Measurements from ENCODE around the gene VMO1.

VMO1 gene

DNA sequence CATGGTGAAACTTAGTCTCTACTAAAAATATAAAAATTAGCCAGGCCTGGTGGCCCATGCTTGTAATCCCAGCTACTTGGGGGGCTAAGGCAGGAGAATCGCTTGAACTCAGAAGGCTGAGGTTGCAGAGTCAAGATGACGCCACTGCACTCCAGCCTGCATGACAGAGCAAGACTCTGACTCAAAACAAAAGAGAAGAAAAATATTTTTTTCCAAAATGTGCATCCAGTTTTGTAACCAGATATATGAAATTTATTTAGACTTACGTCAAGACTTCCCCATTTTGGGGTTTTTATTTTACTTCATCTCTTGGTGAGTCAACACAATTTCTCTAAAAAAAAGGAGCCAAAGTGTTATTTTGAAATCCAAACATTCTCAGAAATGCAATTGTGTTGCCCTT is 20.0 kb downstream of the VMO1 start:
- H3K27ac Mint-ChIP-seq = peak overlapping the region; percentile 86
- intact Hi-C loops (cut with micrococcal nuclease) = no loop called here

DNA sequence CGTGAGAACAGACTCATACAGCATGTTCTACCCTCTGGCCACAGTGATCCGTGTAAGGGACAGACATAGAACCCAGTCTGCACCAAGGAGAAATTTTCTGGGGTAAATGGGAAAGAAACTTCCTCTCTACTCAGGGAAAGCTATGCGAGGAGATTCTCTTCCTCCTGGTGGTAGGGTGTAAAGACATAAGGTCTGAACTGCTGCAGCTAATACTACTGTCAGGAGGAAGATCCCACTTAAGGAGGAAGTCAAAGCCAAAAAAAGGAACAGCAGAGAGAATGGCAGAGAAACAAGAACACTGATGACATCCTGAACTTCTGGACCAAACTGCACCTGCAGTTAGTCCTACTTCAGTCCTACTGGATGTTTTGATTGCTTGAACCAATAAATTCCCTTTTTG is 21.6 kb downstream of the VMO1 start:
- Mint-ChIP-seq H3K27ac (peak overlapping the region; percentile 86), H3K27me3 (no peaks in the 10 kb centered on the region), H3K9me3 (no peaks in the 10 kb centered on the region), H3K4me3 (no peak overlapping the region), H3K4me1 (ENCODE audit: low read depth) (peaks cover 46% of the 10 kb centered on the region), H3K36me3 (ENCODE audit: low read depth) (no peaks in the 10 kb centered on the region)
- intact Hi-C loops (cut with micrococcal nuclease) = loop anchor here (1.0 kb wide), 1 partner anchor 33 kb away; the partner anchor contains the start of gene MED11

More for the DNA sequence above, 20.0 kb downstream of the VMO1 start:
- Mint-ChIP-seq H3K9me3 (no peaks in the 10 kb centered on the region), H3K27me3 (no peaks in the 10 kb centered on the region), H3K4me3 (peak overlapping the region; percentile 4), H3K4me1 (ENCODE audit: low read depth) (peaks cover 52% of the 10 kb centered on the region), H3K36me3 (ENCODE audit: low read depth) (no peaks in the 10 kb centered on the region)

GRCh38 chr17:4759776-4760236 is 26.4 kb downstream of the VMO1 start:
- intact Hi-C loops (cut with micrococcal nuclease) = loop anchor here (1.0 kb wide), 1 partner anchor 9 kb away; no protein-coding TSS in a partner anchor
- Mint-ChIP-seq H3K4me1 (ENCODE audit: low read depth) (peaks cover 39% of the 10 kb centered on the region), H3K9me3 (no peaks in the 10 kb centered on the region), H3K4me3 (no peak overlapping the region), H3K27ac (peak overlapping the region; percentile 82), H3K27me3 (peaks cover 14% of the 10 kb centered on the region), H3K36me3 (ENCODE audit: low read depth) (no peaks in the 10 kb centered on the region)

DNA sequence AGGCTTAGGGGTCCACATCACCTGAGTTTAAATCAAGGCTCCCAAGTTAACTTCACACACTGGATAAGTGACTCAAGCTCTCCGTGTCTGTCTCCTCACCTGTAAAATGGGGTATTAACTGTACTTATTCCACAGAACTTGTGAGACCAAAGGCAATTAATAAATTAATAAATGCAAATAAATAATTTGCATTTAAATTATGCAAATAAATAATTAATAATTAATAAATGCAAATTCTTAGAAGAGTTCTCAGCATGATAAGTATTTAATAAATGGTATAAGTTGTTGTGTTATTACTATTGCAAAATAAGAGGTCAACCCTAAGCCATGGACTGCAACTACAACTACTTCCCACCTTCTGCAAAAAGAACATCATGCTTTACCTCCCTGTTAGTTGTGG is 32.8 kb downstream of the VMO1 start:
- peaks cover 48% of the 10 kb centered on the region for H3K4me1 Mint-ChIP-seq (ENCODE audit: low read depth)
- peaks cover 25% of the 10 kb centered on the region for H3K27me3 Mint-ChIP-seq
- no peaks in the 10 kb centered on the region for H3K36me3 Mint-ChIP-seq (ENCODE audit: low read depth)
- intact Hi-C loops (cut with micrococcal nuclease) = no loop called here
- H3K27ac Mint-ChIP-seq = no peak overlapping the region
- no peaks in the 10 kb centered on the region for H3K9me3 Mint-ChIP-seq
- H3K4me3 Mint-ChIP-seq = no peak overlapping the region

- Mint-ChIP-seq H3K27ac (peak overlapping the region; percentile 22), H3K27me3 (peaks cover 20% of the 10 kb centered on the region), H3K4me3 (no peak overlapping the region), H3K9me3 (no peaks in the 10 kb centered on the region), H3K4me1 (ENCODE audit: low read depth) (peaks cover 48% of the 10 kb centered on the region), H3K36me3 (ENCODE audit: low read depth) (no peaks in the 10 kb centered on the region)
- intact Hi-C loops (cut with micrococcal nuclease) = no loop called here
These were observed 34.2 kb downstream of the VMO1 start for GRCh38 chr17:4751932-4752331.

DNA sequence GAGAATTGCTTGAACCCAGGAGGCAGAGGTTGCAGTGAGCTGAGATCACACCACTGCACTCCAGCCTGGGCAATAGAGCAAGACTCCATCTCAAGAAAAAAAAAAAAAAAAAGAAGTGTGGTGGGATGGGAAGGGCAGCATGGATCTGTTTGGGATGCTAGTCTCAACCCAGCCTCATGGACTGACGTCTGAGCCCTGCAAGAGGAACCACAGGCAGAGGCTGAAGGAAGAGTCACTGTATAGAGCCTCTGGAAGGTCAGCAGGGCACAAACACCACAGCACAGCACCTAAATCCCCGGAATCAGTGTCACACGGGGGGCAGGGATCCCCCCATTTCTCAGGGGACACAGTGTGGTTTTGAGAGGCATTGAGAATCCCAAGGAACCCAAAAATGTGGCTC is 35.6 kb downstream of the VMO1 start:
- no peak overlapping the region for H3K4me3 Mint-ChIP-seq
- no peaks in the 10 kb centered on the region for H3K36me3 Mint-ChIP-seq (ENCODE audit: low read depth)
- intact Hi-C loops (cut with micrococcal nuclease) = no loop called here

GRCh38 chr17:4748686-4749085 is 37.5 kb downstream of the VMO1 start:
- Mint-ChIP-seq H3K27me3 (peaks cover 26% of the 10 kb centered on the region), H3K36me3 (ENCODE audit: low read depth) (peaks cover 5% of the 10 kb centered on the region), H3K9me3 (no peaks in the 10 kb centered on the region), H3K4me3 (peak overlapping the region; percentile 49), H3K27ac (peak overlapping the region; percentile 91), H3K4me1 (ENCODE audit: low read depth) (peaks cover 65% of the 10 kb centered on the region)
- intact Hi-C loops (cut with micrococcal nuclease) = no loop called here

More for the DNA sequence above, 35.6 kb downstream of the VMO1 start:
- Mint-ChIP-seq H3K27me3 (peaks cover 19% of the 10 kb centered on the region), H3K9me3 (no peaks in the 10 kb centered on the region), H3K27ac (peak overlapping the region; percentile 61), H3K4me1 (ENCODE audit: low read depth) (peaks cover 55% of the 10 kb centered on the region)

GRCh38 chr17:4747847-4748246 is 38.3 kb downstream of the VMO1 start:
- Mint-ChIP-seq H3K4me1 (ENCODE audit: low read depth) (peaks cover 65% of the 10 kb centered on the region), H3K4me3 (peak overlapping the region; percentile 49), H3K36me3 (ENCODE audit: low read depth) (peaks cover 5% of the 10 kb centered on the region), H3K27me3 (peaks cover 29% of the 10 kb centered on the region), H3K9me3 (no peaks in the 10 kb centered on the region), H3K27ac (peak overlapping the region; percentile 91)
- intact Hi-C loops (cut with micrococcal nuclease) = no loop called here

DNA sequence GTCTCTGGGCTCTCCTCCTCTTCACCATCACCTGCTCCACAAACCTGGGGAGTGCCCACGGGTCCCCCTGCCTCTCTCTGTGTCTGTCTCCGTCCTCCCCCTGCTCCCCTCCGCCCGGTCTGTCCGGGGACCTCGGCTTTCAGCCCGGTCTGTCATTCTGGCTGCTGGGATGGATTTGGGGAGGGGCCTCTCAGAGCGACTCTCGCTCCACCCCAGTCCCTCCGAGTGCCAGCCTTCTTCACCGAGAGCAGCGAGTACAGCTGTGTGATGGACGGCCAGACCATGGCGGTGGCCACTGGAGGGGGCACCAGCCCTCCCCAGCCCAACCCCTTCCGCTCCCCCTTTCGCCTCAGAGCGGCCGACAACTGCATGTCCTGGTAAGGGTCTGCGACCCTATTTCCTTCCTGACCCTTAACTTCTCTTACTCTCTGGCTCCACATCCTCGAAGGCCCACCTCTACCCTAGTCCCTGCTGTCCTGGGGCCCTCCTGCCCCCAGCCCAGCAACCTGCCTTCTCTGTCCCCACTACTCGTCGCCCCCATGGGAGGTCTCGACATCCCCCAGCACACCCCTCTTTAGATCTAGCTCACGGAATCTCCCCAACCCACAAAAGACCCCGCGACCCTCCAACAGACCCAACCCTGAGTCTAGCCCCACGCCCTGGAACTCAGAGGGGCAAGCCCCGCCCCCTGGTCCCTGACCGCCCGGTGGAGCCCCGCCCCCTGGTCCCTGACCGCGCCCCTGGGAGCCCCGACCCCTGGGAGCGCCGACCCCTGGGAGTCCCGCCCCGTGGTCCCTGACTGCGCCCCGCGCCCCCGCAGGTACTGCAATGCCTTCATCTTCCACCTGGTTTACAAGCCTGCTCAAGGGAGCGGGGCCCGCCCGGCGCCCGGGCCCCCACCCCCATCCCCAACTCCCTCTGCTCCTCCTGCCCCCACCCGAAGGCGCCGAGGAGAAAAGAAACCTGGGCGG is 40.9 kb downstream of the VMO1 start:
- no peaks in the 10 kb centered on the region for H3K9me3 Mint-ChIP-seq
- peaks cover 54% of the 10 kb centered on the region for H3K4me1 Mint-ChIP-seq (ENCODE audit: low read depth)
- peaks cover 44% of the 10 kb centered on the region for H3K27me3 Mint-ChIP-seq
- peaks cover 5% of the 10 kb centered on the region for H3K36me3 Mint-ChIP-seq (ENCODE audit: low read depth)
- peak overlapping the region; percentile 68 for H3K27ac Mint-ChIP-seq
- intact Hi-C loops (cut with micrococcal nuclease) = no loop called here
- H3K4me3 Mint-ChIP-seq = no peak overlapping the region

DNA sequence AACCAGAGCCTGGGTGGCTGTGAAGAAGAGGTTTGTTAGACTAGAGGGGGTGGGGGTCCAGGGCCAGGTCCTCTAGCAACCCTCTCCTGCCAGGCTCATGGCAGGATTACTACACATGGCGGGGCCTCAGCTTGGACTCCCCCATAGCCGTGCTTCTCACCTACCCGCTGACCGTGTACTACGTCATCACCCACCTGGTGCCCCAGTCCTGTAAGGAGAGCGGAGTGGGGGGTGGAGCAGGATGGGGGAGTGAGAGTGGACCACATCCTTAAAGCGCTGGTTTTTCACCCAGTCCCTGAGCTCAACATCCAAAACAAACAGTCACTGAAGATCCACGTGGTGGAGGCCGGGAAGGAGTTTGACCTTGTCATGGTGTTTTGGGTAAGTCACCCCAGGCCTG is 42.3 kb downstream of the VMO1 start:
- H3K9me3 Mint-ChIP-seq = no peaks in the 10 kb centered on the region

GRCh38 chr17:4743216-4743615 is 42.9 kb downstream of the VMO1 start:
- Mint-ChIP-seq H3K4me1 (ENCODE audit: low read depth) (peaks cover 51% of the 10 kb centered on the region), H3K27ac (peak overlapping the region; percentile 68), H3K9me3 (no peaks in the 10 kb centered on the region), H3K36me3 (ENCODE audit: low read depth) (peaks cover 16% of the 10 kb centered on the region), H3K4me3 (no peak overlapping the region), H3K27me3 (peaks cover 45% of the 10 kb centered on the region)
- intact Hi-C loops (cut with micrococcal nuclease) = no loop called here

More for the DNA sequence above, 42.3 kb downstream of the VMO1 start:
- intact Hi-C loops (cut with micrococcal nuclease) = no loop called here
- peaks cover 9% of the 10 kb centered on the region for H3K36me3 Mint-ChIP-seq (ENCODE audit: low read depth)
- peaks cover 45% of the 10 kb centered on the region for H3K27me3 Mint-ChIP-seq
- peaks cover 53% of the 10 kb centered on the region for H3K4me1 Mint-ChIP-seq (ENCODE audit: low read depth)
- H3K27ac Mint-ChIP-seq = peak overlapping the region; percentile 68
- H3K4me3 Mint-ChIP-seq = no peak overlapping the region

DNA sequence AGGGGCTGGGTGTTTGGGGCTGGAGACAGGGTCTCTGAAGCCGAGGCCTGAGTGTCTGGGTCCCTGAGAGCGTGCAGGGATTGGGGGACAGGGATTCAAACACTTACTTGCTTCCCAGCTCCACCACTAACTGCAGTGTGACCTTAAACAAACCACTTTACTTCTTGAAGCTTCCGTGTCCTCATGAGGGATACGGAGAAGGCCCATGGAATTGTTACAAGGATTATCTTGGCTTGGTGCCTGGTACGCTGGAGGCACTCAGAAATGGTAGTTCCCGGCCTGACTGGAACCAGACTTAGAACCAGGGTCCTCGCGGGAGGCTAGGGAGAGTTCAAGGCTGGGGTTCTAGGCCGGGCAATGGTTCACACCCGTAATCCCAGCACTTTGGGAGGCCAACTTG is 43.5 kb downstream of the VMO1 start:
- Mint-ChIP-seq H3K27me3 (peaks cover 45% of the 10 kb centered on the region), H3K36me3 (ENCODE audit: low read depth) (peaks cover 17% of the 10 kb centered on the region), H3K4me3 (no peak overlapping the region), H3K27ac (peak overlapping the region; percentile 68), H3K9me3 (no peaks in the 10 kb centered on the region), H3K4me1 (ENCODE audit: low read depth) (peaks cover 48% of the 10 kb centered on the region)
- intact Hi-C loops (cut with micrococcal nuclease) = no loop called here

- peaks cover 17% of the 10 kb centered on the region for H3K36me3 Mint-ChIP-seq (ENCODE audit: low read depth)
- H3K4me1 Mint-ChIP-seq (ENCODE audit: low read depth) = peaks cover 45% of the 10 kb centered on the region
- H3K9me3 Mint-ChIP-seq = no peaks in the 10 kb centered on the region
- peak overlapping the region; percentile 68 for H3K27ac Mint-ChIP-seq
- H3K27me3 Mint-ChIP-seq = peaks cover 45% of the 10 kb centered on the region
- intact Hi-C loops (cut with micrococcal nuclease) = no loop called here
- H3K4me3 Mint-ChIP-seq = no peak overlapping the region
These were observed 44.0 kb downstream of the VMO1 start for GRCh38 chr17:4742133-4742532.

GRCh38 chr17:4741544-4741943 is 44.6 kb downstream of the VMO1 start:
- Mint-ChIP-seq H3K27ac (no peak overlapping the region), H3K27me3 (peaks cover 45% of the 10 kb centered on the region), H3K9me3 (no peaks in the 10 kb centered on the region), H3K4me3 (no peak overlapping the region), H3K36me3 (ENCODE audit: low read depth) (peaks cover 17% of the 10 kb centered on the region), H3K4me1 (ENCODE audit: low read depth) (peaks cover 41% of the 10 kb centered on the region)
- intact Hi-C loops (cut with micrococcal nuclease) = no loop called here

All from dendritic cell treated with granulocyte-macrophage colony-stimulating factor and Interleukin-4, amounts not matched to agents 40 ng/mL and 50 ng/mL, for 4 days (primary cell).